Activated CD8-positive, alpha-beta memory T cell treated with anti-CD3 and anti-CD28 coated beads for 24 hours (primary cell): ENCODE results near the gene CNOT8.

ENCODE experiments used
- DNase-seq: peaks from one replicate; pipeline ENCODE4 v3.0.0-alpha.2; 2020

The CNOT8 gene

DNA sequence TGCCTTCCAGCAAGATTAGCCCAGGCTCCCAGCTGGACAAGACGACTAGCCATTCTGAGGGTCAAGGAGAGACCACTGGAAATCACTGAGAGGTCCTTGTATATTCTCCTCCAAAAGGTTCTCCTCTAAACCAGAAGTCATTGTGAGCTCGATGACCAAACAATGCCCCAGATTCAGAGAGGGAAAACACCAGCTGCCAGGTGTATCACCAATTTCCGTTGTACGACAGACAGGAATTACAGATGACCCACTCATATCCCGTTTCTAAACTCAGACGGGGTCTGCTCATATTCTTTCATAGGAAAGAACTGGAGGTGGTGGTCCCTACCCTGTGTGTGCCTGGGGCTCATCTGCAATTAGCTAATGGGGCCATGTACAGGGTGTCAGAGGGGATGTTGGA lies 22.2 kb upstream of the CNOT8 start:
- DNase-seq: no peak

DNA sequence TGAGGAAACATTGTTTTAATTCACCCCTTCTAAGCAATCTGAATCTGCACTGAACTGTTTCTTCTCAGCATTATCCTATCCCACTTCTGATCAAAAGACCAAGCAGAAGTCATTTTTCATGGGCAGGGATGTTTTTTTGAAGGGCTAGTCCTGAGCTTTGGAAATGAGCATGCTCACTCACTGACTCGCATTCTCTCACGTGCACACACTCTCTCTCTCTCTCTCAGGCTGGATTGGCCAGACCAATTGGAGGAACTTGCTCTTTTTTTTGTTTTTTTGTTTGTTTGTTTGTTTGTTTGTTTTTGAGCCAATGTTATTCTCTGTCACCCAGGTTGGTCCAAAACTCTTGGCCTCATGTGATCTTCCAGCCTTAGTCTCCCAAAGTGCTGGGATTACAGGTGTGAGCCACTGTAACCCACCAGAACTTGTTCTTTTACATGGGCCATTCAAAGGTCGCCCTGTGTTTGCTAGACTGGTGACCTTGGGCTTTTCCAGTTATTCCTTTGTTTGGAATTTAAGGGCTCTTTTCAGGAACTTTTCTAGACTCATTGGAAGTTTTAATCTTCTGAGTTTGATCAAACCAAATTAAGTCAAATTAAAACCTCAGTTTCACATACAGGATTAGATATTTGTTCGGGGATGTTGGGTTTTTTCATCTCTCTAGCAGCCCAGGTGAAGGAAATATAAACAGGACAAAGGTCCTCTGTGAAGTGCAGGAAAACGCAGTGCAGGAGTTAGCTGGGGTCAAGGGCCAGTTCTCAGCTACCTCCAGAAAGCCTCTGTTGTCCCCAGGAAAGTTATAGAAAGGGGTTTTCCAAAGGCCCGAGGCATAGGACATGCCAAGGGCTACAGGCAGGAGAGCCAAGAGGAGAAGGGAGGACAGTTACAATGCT lies 21.2 kb upstream of the CNOT8 start:
- no peak for DNase-seq

DNA sequence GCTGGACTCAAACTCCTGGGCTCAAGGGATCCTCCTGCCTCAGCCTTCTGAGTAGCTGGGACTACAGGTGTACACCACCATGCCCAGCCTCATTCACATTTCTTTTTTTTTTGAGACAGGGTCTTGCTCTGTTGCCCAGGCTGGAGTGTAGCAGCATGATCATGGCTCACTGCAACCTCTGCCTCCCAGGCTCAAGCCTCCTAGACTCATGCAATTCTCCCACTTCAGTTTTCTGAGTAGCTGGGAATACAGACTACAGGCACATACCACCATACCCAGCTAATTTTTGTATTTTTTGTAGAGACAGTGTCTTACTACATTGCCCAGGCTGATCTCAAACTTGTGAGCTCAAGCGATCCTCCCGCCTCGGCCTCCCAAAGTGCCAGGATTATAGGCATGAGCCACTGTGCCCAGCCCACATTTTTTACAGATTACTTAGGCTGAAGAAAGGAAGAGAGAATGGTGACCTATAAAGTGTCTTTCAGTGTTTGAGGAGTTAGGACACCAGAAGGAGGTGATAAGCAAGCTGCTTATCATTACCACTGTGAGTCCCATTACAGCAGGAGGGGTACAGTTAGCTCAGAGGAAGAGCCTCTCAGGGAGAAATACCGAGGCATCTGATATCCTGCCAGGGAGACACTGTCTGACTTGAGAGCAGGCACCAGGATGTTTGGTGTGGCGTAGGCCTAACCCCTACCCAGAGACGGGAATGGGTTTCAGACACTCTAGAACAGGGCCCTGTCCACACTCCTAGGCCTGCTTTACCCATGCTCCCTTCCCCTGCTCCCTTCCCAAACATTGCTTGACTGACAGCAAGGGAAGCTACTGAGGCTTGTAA lies 17.8 kb upstream of the CNOT8 start:
- DNase-seq: no peak

DNA sequence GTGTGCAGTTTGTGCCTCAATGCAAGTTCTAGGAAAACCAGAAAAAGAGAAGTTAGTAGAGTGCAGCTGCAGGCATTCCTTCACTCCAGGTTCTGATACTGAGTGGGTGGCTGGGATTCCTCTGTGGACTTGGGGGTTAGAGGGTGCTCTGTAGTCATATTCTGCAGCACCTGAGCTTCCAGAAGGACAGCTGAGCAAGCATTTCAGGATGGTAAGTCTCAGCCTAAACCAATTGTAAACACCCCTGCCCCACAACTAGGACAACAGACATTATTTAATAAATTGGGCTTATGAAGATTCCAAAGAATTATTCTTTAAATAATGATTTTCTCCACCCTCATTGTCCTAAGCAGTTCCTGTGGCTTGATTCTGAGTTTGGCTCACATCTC lies 17.2 kb upstream of the CNOT8 start:
- DNase-seq: no peak

DNA sequence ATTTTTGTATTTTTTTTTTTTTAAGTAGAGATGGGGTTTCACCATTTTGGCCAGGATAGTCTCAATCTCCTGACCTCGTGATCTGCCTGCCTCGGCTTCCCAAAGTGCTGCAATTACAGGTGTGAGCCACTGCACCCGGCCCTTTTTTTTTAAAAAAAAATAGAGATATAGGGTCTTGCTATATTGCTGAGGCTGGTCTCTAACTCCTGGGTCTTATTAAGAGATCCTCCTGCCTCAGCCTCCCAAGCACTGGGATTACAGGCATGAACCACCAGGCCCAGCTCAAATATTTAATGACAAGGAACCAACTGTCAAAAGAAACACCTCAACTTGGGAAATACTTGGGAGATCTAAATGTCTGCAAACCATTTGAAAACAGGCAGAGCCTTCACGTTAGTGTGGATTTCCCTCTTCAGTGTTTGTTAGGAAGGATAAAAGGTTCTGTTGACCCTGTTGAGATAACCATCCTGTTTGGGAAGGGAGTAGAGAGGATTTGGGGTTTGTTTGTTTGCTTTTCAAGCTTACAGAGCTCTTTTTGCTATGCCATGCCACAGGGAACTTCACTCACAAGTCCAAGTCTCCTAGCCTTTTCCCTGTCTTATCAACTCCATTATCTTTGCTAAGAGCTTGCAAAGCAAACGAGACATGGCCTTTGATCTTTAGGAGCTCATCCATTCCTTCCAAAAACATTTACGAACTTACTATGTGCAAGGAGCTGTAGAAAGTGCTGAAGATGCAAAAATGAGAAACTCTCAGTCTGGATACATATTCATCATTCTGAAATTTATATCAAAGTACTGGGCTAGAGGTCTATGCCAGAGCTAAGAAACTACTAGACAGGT lies 15.5 kb upstream of the CNOT8 start:
- DNase-seq: no peak

DNA sequence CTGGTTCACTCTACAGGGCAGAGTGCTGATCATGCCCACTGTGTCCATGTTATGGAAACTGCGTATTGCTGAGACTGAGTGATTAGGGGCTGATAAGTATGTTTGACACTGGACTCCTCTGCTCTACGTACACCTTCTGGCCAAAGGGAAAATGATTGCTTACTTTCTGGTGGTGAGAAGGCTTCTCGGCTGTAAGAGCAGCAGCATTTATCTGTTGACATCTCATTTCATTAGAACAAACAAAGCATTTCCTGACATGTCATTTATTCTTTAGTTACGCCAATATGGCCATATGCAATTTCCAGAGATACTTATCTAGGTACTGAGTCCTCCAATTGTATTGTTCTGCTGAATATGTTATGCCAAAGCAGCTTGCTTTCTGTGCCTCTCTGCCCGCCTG lies 13.6 kb upstream of the CNOT8 start:
- DNase-seq: no peak

DNA sequence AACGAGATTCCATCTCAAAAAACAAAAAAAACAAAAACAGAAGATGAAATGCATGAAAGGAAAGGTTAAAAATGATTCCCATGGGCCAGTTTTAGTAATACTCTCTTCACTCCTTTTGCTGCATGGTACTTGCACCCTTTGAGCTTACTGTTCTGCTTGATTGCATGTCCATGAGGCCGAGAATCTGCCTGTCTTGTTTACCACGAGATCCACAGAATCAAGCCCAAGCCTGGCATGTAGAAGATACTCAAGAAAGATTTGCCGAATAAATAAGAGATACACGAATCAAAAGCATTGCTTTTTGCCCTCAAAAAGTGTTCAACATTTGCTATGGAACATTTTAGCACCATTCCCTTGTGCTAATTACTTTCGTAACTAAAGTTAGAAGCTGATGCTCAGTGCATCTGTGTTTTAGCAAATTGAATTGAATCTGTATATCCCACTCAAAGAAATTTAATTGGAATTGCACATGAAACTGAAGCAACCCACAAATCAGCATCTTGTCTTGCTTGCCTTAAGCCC lies 9.1 kb upstream of the CNOT8 start:
- DNase-seq: no peak

DNA sequence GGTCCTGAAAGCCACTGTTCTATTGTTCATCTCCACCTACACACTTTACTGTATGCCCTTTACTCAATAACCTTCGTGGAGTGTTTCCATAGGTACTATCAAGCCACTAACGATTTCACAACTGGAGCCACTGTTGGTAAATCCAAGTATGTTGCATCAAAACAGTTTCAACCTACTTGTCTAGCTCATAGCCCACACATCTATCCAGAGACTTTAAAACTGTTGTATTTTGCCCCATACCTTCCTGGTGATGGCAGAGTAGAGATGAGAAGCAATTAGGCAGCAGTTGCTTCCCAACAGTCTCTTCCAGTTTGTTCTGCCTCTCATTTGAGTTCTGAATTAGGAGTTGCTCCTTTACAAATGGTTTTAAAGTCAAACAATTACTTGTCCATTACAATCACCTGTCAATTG lies 8.6 kb upstream of the CNOT8 start:
- no peak for DNase-seq

DNA sequence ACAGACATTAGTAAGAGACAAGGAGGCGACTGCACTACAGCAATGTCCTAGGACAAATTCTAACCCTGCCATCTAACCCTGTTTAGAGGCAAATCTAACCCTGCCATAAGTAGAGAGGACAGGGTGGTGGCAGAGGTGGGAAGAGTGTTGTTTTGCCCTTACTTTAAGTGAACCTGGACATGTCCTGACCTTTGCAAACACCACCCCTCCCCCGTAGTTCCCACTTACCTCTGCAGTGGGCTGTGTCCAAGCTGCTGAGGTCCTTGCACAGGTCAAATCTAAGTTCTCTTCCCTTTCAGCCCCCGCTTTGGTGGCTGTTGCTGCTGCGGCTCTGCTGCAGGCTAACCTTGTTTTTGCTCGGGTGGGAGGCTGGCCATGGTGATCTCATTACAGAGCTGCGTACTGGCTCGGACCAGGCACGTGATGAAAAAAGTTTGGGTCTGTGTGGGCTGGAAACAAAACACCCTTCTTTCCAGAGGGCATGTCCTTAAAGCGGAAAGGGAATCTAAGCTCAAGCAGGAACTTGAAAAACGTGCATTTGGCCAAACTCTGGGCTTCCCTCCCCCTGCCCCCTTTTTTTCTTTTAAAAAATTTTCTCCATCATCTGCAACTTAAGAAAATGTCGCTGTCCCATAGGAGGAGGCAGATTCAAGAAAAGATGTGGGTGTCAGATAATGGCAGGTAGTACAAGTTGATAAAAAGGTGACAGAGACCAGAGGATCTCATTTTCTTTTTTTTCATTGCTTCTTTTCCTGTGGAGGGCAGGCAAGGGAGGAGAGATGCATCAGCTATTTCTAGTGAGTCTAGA lies 8.0 kb upstream of the CNOT8 start, which contains the start of gene FAXDC2:
Gene FAXDC2, minus strand, starts transcription at position 349 of the 808 bp plus-strand sequence. CDS start 12,425 bp downstream, outside the sequence.
- DNase-seq: no peak

DNA sequence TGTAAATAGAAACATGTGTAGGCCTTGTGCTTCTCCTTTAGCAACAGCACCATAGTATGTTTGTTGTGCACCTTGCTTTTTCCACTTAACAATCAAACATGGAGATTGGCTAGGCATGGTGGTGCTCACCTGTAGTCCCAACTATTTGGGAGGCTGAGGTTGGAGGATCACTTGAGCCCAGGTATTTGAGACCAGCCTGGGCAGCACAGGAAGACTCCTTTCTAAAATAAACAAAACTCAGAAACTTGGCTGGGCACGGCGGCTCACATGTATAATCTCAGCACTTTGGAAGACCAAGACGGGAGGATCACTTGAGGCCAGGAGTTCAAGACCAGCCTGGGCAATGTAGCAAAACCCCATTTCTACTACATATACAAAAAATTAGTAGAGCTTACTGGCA lies 7.1 kb upstream of the CNOT8 start:
- DNase-seq: no peak

DNA sequence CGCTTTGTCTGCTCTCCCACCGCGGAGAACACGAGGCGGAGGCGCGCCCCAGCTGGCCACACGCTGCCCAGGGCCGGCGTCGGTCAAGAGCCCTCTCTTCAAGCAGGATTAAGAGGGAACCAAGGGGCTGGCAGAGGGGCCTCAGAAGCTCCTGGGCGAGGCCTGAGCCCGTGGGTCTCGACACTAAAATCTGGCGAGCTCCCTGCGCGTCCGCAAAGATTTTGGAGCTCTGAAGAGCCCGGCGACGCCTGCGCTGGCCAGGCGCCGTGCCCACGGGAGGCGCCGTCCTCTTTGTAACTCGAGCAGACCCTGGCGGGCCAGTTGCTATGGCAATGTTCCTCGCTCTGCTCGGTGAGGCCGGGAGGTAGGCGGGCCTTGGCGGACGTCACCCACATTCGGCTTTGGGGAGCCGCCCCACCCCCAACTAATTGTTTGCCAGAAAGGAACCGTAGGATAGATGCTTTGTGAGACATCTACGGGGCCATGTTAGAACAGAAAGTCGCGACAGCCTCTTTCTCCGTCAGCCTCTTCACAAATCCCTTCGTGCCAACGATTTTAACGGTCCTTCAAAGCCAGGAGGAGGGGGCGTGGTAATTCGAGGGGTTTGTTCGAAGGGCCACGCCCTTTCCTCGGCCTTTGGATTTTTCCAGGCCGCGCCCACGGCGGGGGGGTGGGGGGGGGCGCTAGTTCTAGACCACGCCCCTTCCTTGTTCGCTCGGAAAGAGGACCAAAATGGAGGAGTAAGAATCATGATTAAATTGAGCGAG lies 714 bp upstream of the CNOT8 start:
- peak; percentile 91 for DNase-seq

DNA sequence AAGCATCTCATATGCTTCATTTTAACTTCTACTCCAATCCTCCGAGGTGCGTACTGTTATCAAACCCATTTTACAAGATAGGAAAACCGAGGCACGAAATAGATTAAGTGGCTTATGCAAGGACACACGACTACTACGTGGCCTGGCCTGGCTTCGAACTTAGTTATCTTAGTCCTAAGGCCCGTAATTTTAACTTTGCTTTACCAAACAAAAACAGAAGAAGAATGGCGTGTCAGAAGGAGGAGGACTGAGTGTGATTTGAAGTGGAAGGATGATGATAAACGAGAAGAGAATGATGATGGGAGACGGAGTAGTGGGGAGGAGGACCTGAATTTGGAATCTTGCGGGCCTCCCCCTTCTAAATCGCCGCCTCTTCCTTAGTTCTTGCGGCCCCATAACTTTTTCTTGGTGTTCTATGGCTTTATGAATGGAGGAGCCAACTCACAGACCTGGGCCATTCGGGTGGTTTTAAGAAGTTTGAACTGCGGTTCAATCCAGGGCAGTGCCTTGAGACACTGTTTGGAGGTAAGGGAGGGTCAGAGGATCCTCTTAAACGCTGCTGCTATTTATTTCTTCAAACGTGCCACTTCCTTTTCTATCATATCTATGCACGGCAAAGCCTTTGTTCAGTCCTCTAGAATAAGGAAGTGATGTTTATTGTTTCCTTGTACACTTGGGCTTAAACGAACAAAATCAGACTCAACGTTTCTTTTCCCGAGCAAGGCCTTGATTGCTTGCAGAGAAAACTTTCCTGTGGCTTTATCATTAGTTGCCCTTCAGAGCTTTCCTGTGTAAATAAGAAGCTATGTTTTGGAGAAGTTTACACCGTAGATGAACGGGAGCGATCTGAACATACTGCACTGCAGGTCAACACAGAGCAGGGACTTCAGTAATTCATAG lies 795 bp downstream of the CNOT8 start:
- DNase-seq: no peak

DNA sequence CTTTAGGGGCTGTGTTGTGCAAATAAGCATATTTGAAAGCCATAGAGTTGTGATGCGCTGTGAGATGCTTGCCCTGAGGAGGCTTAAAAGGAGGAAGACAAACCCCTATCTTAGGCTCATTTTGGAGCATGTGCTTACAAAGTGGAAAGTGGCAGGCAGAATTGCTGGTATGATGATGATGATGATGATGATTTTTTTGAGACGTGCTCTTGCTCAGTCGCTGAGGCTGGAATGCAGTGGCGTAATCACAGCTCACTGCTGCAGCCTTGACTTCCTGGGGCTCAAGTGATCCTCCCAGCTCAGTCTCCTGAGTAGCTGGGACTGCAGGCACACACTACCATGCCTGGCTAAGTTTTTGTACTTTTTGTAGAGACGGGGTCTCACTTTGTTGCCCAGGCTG lies 1.7 kb downstream of the CNOT8 start:
- DNase-seq: no peak

DNA sequence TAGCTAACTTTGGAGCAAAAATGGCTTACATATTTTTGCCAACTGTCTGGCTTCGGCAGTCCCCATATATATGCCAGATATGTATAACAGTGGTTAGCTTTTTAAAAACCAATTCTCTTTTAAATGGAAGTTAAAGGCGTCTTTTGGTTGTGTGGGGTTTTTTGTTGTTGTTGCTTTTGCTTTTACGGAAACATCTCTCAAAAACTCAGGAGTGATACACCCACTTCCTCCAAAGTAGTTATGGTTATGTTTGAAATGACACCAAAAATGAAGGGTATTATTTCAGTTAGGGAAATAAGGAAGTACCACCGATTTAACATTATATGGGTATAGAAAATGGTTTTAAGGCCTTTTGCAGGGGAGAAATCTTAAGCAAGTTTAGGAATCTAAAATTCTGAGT lies 2.3 kb downstream of the CNOT8 start:
- DNase-seq: no peak

DNA sequence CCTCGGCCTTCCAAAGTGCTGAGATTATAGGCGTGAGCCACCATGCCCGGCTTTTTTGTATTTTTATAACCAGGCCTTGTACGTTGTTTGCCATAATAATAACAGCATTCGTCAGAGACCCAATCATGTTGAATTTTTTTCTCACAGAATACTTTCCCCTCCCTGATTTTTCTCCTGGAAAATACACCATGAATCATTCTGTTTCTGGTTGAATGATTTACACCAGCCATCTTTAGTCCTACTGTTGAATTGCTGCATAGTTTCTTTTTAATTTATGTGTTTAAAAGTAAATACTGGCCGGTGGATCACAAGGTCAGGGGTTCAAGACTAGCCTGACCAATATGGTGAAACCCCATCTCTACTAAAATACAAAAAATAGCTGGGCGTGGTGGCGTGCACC lies 3.5 kb downstream of the CNOT8 start:
- no peak for DNase-seq

DNA sequence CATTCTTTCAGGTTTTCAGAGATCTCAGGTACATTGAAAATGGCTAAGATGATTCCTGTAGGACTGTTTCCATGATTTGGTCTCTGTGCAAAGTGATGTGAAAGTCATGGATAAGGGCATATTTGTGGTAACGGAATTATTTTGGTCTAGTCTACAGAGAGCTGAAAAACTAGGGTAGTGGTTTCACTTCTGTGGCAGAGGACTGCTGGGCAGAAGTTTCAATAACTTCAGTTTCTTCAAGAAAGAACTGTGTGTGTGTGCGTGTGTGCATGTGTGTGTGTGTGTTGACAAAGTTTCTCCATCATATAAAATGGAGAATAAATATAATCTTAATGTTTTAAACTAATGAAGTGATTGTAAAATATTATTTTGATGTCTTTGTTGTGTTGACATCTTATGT lies 4.3 kb downstream of the CNOT8 start:
- no peak for DNase-seq

DNA sequence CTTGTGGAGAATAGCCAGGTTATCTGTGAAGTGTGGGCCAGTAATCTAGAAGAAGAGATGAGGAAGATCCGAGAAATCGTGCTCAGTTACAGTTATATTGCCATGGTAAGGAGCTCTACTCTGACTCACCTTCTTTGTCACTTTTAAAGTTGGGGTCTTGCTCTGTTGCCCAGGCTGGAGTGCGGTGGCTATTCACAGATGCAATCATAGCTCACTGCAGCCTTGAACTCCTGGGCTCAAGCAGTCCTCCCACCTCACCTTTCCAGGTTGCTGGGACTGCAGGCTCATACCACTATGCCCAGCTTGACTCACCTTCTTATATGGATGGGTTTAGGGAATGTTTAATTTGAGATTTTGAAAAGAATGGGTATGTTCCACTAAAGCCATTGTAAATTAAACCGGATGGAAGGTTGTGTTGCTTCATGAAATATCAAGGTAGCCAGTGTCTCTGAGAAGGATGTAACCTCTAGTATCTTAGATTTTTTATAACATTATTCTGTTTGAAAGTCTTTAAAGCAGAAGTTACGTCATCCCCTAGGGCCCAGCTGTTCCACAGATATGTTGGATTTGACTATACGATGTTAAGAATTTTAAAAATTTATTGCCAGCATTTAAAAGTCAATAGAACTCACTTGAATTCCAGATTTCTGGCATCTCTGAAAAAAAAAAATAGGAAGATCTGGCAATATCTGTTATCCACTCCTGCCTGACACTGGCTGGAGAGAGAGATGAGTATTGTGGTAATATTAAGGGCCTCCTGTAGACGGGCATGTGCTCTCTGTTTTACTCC lies 5.1 kb downstream of the CNOT8 start:
- no peak for DNase-seq

DNA sequence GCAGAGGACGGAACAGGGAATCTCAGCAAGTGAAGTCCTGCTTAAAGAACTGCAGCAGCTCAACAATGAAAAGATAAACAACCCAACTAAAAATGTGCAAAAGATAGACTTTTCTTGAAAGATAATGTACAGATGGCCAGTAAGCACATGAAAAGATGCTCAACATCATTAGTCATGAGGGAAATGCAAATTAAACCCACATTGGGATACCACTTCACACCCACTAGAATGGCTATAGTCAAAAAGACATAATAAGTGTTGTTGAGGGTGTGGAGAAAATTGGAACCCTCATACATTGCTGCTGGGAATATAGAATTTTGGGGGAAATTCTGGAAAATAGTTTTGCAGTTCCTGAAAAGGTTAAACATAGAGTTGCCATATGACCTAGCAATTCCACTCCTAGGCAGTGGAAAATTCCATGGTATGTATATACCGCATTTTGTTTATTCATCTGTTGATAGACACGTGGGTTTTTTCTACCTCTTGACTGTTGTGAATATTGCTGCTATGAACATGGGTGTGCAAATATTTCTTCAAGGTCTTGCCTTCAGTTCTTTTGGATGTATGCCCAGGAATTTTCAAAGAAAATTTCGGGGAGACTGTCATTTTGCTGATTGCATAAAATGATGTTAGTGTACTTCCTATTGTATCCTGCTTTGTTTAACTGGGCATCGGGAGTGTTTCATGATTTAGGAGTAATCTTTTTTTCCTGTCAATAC lies 7.2 kb downstream of the CNOT8 start:
- DNase-seq: no peak

DNA sequence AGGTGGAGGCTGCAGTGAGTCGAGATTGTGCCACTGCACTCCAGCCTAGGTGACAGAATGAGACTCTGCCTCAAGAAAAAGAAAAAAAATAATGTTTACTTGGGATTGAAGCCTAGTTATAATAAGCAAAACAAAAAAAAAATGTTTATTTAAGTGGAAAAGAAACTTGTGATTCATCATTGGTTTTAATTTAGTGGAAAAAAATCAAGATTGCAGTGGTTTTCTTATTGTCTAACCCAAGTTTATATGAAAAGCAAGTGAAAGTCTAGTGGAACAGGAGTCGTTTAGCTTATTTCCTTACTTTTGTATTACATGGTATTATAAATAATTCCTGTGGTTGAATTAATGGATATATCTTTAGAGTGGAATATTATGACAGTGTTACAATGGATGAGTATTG lies 8.4 kb downstream of the CNOT8 start:
- DNase-seq: no peak
